ENCODE measurements around the gene ZNF37A.

The ZNF37A gene

GRCh38 chr10:38119038-38119437 is 24.9 kb downstream of the ZNF37A start:
- no peak for TF ChIP-seq CTCF (IDR thresholded peaks at IDR 0.05)

GRCh38 chr10:38127812-38128211 is 33.7 kb downstream of the ZNF37A start:
- no peak for TF ChIP-seq CTCF (IDR thresholded peaks at IDR 0.05)

GRCh38 chr10:38143587-38143986 is 49.5 kb downstream of the ZNF37A start:
- no peak for TF ChIP-seq CTCF (IDR thresholded peaks at IDR 0.05)

GRCh38 chr10:38146579-38147333 is 52.6 kb downstream of the ZNF37A start:
- no peak for TF ChIP-seq CTCF (IDR thresholded peaks at IDR 0.05)

- TF ChIP-seq CTCF (IDR thresholded peaks at IDR 0.05) = no peak
Observed at GRCh38 chr10:38147686-38148085, 53.5 kb downstream of the ZNF37A start.

- TF ChIP-seq CTCF (IDR thresholded peaks at IDR 0.05) = no peak
Observed at GRCh38 chr10:38156416-38157269, 62.5 kb downstream of the ZNF37A start.

GRCh38 chr10:38157270-38157685 is 63.1 kb downstream of the ZNF37A start:
- TF ChIP-seq CTCF (IDR thresholded peaks at IDR 0.05) = no peak

Data from LNCAP (cell line).